GM12892 (cell line): ENCODE data around the gene PTPRZ1.

Experiments
- POLR2A ChIP-seq: IDR thresholded peaks from 2 replicates; pipeline ENCODE4 v1.6.1; 2011; ENCODE audit warnings: low read depth, low read length, control low read depth
- POLR2AphosphoS5 ChIP-seq: IDR thresholded peaks from 2 replicates; pipeline ENCODE4 v1.6.1; 2011; ENCODE audit warnings: low read depth, low read length, control low read depth
- TAF1 ChIP-seq: IDR thresholded peaks from 2 replicates; pipeline ENCODE4 v1.6.1; 2011; ENCODE audit warnings: low read depth, mild to moderate bottlenecking, control low read depth, low read length, borderline replicate concordance

GRCh38 chr7:121890833-121891232, 17.9 kb downstream of the PTPRZ1 start:
- TF ChIP-seq POLR2A (no peak), TAF1 (no peak), POLR2AphosphoS5 (no peak)
